ENCODE measurements around the gene PDE6C.

Gene PDE6C

DNA sequence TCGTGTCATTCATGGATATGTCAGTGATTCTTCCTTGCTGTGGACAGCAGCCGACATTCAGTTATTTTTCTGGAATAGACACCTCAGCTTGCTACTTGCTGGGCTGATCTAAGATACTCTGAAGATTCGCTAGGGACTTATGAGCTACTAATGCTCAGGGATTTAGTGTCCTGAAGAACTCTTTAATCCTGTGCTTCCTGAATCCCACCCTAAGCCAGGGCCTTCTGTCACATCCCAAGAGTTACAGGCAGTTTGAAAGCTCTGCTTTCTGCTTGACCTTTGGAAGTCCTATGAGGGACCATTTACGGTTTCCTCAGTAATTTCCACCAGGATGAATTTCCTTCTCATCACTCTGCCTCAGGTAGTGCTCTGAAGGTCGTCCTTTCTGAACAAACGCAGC is at the start of gene PDE6C:
PDE6C (plus strand) TSS at position 227 of the 400 bp plus-strand sequence. CDS start 189 bp downstream, outside the sequence.
- DNase-seq, result no peak

- DNase-seq, result no peak
Measured at GRCh38 chr10:93565446-93565845, 46.9 kb upstream of the PDE6C start.

GRCh38 chr10:93566435-93567276 is 45.7 kb upstream of the PDE6C start, which contains the start of gene FFAR4:
FFAR4 (plus strand) TSS chr10:93566665; CDS start chr10:93566721, 56 bp downstream.
- peak; percentile 4 for DNase-seq

- DNase-seq, result no peak
Measured at GRCh38 chr10:93567277-93568104, 44.8 kb upstream of the PDE6C start.

DNA sequence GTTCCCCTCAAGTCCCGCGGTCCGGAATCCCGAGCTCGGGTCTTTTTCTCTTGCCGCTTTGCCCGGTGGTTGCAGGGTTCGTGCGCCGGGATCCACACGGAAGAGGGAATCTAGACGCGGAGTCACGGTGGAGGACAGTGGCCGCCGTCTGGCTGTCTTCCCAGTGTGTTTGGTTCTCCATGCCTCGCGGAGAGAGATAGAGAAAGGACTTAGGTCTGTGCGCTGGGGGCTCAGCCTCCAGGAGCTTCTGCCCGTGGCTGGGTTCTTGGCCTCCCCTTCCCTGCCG is 44.3 kb upstream of the PDE6C start:
- DNase-seq, result no peak

DNA sequence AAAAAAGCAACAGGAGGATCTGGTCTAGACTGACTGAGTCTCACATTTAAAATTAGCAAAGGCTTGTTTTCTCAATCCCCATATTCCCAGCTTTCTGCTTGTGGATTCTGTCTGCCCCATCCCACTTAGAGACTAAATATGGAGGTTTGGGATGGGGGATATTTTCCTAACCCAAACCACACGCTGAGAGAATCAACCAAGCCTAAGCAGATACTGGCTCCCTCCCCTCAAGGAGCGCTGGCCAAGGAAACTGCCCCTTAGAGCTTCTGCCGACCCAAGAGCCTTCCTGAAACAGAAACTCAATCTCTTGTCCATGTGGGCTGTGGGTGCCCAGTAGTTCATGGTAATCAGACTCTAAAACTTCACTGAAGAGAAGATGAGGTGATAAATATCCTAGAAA is 42.0 kb upstream of the PDE6C start:
- DNase-seq, result no peak

DNA sequence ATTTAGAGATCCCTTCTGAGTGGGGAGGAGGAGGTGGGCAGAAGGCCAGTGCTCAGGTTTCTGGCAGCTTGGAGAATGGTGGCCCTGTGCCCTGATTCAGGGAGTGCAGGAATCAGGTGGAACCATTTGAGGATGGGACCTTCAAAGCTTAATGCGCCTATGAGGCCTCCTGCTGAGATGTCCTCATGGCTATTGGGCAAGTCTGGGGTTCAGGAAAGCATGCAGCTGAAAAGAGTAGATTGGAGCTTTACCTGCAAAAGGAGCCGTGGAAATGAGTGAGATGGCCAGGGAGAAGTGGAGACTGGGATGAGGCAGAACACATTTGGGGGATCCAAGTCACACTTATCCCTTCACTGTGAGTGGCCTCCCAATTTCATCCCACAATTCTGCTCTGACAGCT is 39.7 kb upstream of the PDE6C start:
- no peak for DNase-seq

- no peak for DNase-seq
Measured at GRCh38 chr10:93573051-93573909, 39.1 kb upstream of the PDE6C start.

GRCh38 chr10:93573924-93574323 is 38.4 kb upstream of the PDE6C start:
- no peak for DNase-seq

- no peak for DNase-seq
Measured at GRCh38 chr10:93576888-93577287, 35.4 kb upstream of the PDE6C start.

DNA sequence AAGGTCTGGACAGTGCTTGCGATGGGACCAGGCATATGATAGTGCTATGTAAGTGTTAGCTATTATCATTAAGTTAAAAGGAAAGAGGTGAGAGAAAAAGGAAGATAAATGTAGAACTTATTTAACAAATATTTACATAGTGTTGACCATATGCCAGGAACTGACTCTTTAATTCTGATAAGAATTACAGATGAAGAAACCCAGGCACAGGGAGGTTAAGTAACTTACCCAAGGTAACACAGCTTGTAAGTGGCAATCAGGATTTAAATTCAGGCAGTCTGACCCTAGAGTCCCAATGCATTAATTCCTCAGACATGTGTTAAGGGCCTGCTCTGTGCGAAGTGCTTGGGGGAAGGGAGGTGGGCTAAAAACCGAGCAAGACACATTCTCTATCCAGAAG is 34.8 kb upstream of the PDE6C start:
- DNase-seq, result no peak

DNA sequence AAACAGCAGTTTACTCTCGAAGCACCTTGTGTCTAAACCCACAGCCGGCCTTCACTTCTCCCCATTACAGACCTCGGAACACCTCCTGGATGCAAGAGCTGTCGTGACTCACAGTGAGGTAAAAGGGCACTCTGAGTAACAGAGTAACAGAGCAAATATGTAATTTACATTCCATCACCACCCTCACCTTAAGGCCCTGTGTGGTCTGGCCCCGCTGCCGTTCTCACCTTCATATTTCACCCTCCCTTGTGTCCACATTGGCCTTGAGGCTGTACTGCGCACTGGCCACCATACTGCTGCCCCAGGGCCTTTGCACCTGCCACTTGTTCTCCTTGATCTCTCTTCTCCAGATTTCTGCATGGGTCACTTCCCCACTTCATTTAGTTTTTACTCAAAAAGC is 33.2 kb upstream of the PDE6C start:
- DNase-seq, result no peak

DNA sequence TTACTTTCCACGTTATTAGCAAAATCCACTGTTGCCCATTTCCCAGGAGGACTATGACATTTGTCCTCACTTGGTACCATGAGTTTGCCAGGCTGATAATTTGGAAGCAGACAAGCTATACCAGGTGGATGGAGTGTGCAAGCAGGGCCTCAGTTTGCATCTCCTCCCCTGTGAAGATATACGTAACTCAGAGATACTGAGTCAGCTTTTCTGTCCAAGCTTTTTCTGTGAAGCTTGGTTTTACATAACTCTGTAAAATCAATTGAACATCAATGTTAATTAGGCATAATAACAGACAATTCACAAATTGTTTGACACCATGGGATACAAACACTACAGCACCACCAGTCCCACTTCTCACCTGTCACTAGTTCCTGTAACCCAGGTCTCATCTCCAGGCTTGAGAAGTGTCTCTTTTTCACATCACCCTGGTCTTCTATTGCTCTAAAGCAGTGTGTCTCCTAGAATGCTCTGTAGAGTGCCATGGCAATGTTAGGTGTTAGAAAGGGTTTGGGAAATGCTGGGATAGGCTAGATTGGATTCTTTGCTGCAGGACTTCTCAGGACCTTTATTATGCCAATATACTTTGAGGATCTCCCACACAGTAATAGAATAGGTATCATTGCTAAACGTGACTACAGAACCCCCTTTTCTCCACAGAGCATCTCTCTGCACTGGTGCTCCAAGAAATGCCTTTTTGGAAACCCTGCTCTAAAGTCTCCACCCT is 32.2 kb upstream of the PDE6C start:
- DNase-seq, result no peak

DNA sequence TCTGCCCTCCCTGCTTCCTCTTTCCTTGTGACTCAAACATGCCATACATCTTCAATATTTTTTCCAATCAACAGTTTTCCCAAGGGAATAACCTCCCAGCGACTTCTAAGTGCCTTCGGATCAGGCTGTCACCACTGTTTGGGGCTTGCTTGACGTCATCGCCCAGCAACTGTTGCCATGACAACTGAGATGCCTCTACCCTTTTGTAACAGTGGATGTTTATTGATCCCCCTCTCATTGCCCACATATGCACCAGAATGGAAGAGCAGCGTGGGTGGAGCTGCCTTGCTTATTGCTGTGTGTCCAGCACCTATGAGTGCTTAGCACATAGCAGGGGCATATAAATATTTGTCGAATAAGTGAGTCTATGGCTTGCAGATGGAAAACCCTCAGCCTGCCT is 31.5 kb upstream of the PDE6C start:
- no peak for DNase-seq

DNA sequence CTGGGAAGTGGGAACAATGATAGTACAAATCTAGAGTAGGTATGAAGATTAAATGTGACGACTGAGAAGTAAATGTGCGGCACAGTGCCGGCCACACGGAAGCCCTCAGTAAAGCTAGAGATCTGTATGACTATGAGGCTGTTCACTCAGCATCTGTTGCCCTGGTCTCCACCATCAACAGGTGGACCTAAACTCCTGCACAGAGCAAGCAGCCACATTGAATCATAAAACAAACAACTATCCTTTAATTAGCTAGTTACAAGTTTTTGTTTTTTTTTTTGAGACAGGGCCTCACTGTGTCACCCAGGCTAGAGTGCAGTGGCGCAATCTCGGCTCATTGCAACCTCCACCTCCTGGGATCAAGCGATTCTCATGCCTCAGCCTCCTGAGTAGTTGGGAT is 27.9 kb upstream of the PDE6C start:
- no peak for DNase-seq

GRCh38 chr10:93589648-93590562 is 22.4 kb upstream of the PDE6C start:
- no peak for DNase-seq

DNA sequence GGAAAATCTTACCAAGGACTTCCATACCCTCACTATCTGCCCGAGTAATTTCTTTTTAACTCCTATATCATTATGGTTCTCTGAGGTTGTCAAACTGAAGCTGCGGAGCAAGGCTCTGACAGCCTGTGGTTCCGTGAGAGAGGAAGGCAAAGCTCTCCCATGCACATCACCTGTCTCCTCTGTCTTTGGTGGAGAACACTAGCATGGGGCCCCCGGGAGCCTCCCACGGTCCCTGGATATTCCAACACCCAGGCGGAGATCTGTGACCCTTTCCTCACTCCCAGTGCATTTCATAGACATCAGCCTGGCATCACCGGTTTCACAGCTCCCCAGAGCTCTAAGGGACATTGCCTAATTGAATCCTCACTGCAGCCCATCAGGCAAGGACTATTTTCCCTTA is 21.7 kb upstream of the PDE6C start:
- DNase-seq, result no peak

DNA sequence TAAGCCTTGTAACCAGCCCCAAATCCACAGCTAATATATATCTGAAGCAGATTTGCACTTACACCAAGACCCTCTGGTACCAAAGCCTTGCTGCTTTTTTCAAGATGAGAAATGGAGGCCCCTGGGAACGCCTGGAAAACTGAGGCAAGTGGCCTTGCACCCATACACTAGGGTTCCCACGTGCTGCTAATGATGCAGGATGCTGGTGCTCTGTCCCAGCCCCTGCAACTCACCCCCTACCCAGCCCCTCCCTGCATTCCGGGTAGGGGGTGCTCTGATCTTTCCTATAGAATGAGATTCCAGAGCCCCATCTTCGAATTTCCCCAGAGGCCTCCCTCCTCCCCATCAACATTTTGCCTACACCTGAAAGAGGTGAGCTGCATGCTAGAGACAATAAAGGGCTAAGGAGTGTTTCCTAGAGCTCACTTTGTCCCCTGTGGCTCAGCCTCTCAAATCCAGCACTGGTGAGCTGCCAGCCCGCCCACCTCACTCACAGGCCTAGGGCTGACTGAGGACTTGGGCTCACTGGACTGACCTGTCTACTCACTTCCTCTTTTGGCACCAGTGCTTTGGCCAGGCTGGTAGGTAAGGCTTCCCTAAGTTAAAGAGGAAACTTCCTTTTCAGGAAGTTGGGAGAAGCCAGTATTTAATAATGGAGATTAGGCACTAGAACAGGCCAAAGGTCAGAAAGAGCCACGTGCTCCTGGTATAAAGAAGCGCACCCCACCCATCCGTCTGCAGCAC is 21.1 kb upstream of the PDE6C start:
- DNase-seq, result no peak

DNA sequence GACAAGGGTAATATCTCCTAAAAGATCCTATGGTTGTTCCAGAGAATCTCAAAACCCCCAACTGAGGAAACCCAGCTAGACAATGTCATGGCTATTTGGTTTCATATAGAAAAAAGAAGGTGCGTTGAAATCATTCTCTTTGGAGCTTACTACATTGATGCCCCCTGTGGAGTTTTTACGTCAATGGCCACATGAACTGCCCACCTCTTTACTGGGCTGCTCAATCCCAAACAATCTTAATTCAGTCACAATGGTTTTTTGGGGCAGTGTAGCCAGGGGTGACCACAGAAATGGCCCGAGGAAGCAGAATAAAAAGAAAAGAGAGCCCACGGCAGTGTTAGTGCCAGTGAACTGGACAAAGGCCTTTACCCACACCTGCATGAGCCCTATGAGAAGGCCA is 19.1 kb upstream of the PDE6C start:
- DNase-seq, result no peak

DNA sequence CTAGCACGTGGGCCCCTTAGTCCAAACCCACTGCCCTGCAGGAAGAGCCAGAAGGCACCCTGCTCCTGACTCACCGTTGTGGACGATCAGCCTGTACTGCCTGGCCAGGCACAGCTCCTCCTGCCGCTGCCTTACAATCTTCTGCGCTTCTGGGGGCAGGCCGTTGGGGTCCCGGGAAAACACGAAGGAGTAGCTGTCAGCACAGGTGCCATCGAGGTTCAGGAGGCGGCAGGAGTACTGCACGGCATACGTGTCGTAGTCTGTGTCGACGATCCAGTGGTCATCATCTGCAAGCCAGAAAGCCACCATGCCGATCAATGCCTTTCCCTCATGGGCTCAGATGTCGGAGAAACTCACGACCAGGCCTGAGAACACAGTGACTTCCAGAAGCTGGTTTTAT is 18.6 kb upstream of the PDE6C start:
- no peak for DNase-seq

DNA sequence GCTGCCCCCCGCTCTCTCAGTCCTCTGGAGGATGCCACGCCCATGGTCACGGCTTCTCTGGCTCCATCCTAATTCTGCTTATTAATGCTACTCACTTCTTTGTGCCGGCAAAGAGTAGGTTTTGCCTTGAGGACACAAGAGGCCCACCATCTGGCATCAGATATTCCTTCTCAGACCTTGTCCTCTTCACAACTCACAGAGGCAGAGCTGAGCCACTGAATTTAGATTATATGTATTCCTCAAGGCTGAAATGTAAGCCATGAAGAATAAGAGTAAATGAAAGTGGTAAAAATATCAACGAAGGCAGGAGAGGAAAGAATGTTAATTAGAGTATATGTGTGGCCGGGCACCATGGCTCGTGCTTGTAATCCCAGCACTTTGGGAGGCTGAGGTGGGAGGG is 17.8 kb upstream of the PDE6C start:
- DNase-seq, result no peak
